Neural progenitor cell (in vitro differentiated cells): Measurements from ENCODE around the gene STMN3. TPM values are rescaled to one million over a fixed set of nuclear protein-coding genes. Genes with fewer than 3 reads are reported as not detected.

Source experiments
- DNase-seq: peaks from one replicate; pipeline ENCODE4 v3.0.0-alpha.2; 2016; ENCODE audit warnings: low spot score
- H2AFZ ChIP-seq: fragments of 200-600 bp; sonication (generic); replicated peaks from 2 replicates; pipeline ENCODE4 v1.6.1; 2016; ENCODE audit warnings: antibody characterized with exemption
- H3F3A ChIP-seq: fragments of 200-600 bp; sonication (generic); 2 replicates; pipeline ENCODE4 v1.6.1; 2016; ENCODE audit warnings: antibody characterized with exemption, low read depth
- H3K27ac ChIP-seq: fragments of 200-600 bp; sonication (generic); 2 replicates; pipeline ENCODE4 v1.5.1; 2016; ENCODE audit warnings: mild to moderate bottlenecking
- H3K27me3 ChIP-seq: fragments of 200-600 bp; sonication (generic); 2 replicates; pipeline ENCODE4 v1.6.1; 2016; ENCODE audit warnings: mild to moderate bottlenecking, moderate library complexity
- H3K36me3 ChIP-seq: fragments of 200-600 bp; sonication (generic); 2 replicates; pipeline ENCODE4 v1.5.1; 2016
- H3K4me1 ChIP-seq: fragments of 200-600 bp; sonication (generic); 2 replicates; pipeline ENCODE4 v1.6.1; 2016; ENCODE audit warnings: mixed run types
- H3K4me2 ChIP-seq: fragments of 200-600 bp; sonication (generic); 2 replicates; pipeline ENCODE4 v1.6.1; 2016
- H3K4me3 ChIP-seq: fragments of 200-600 bp; sonication (generic); 2 replicates; pipeline ENCODE4 v1.5.1; 2016
- H3K79me2 ChIP-seq: fragments of 200-600 bp; sonication (generic); 2 replicates; pipeline ENCODE4 v1.6.1; 2016; ENCODE audit warnings: low read depth
- H3K9ac ChIP-seq: fragments of 200-600 bp; sonication (generic); 2 replicates; pipeline ENCODE4 v1.6.1; 2016
- H3K9me3 ChIP-seq: fragments of 200-600 bp; sonication (generic); 2 replicates; pipeline ENCODE4 v1.5.1; 2016; ENCODE audit warnings: low read depth
- H4K20me1 ChIP-seq: fragments of 200-600 bp; sonication (generic); 2 replicates; pipeline ENCODE4 v1.6.1; 2016; ENCODE audit warnings: low read depth
- H3K27ac Mint-ChIP-seq: 3 replicates; pipeline ENCODE4 v1.8.0; 2021; ENCODE audit warnings: mixed read lengths
- H3K27me3 Mint-ChIP-seq: 2 replicates; pipeline ENCODE4 v1.8.0; 2022; ENCODE audit warnings: low read depth, mild to moderate bottlenecking, inconsistent platforms, moderate library complexity, mixed read lengths; ENCODE audit not compliant: insufficient read depth
- H3K36me3 Mint-ChIP-seq: 3 replicates; pipeline ENCODE4 v1.8.0; 2021; ENCODE audit warnings: mixed read lengths
- H3K4me1 Mint-ChIP-seq: 3 replicates; pipeline ENCODE4 v1.8.0; 2021; ENCODE audit warnings: mixed read lengths
- H3K4me3 Mint-ChIP-seq: 3 replicates; pipeline ENCODE4 v1.8.0; 2021; ENCODE audit warnings: mild to moderate bottlenecking, moderate library complexity, mixed read lengths
- H3K9me3 Mint-ChIP-seq: 3 replicates; pipeline ENCODE4 v1.8.0; 2020; ENCODE audit warnings: mixed read lengths
- EZH2 ChIP-seq: fragments of 200-600 bp; sonication (generic); IDR thresholded peaks from 2 replicates; pipeline ENCODE4 v1.6.1; 2017; ENCODE audit warnings: antibody characterized with exemption, mild to moderate bottlenecking, moderate library complexity
- EZH2phosphoT487 ChIP-seq: fragments of 200-600 bp; sonication (generic); IDR thresholded peaks from 2 replicates; pipeline ENCODE4 v1.6.1; 2017; ENCODE audit warnings: antibody characterized with exemption
- total RNA-seq: library from RNA; depleted of rRNA; stranded (reverse); fragments of >200 nt; gene quantifications from 2 replicates; pipeline ENCODE4 v1.2.3, GENCODE V29; 2015; ENCODE audit warnings: low replicate concordance
- TF ChIP-seq, protein P1 (sequence below): fragments of 200-600 bp; sonication (generic); IDR thresholded peaks from 2 replicates; pipeline ENCODE4 v1.5.1; 2017; ENCODE audit warnings: antibody characterized with exemption, mild to moderate bottlenecking

STMN3 gene
- total RNA-seq, 1 donor from 2014 or later, result 3.3 TPM

- no peak for DNase-seq
- peaks cover 22% of the 10 kb centered on the region for H3K27me3 ChIP-seq
- Mint-ChIP-seq H3K4me3 (no peak overlapping the region), H3K36me3 (no peaks in the 10 kb centered on the region), H3K4me1 (peaks cover 14% of the 10 kb centered on the region), H3K27ac (no peak overlapping the region), H3K9me3 (no peaks in the 10 kb centered on the region), H3K27me3 (peaks cover 4% of the 10 kb centered on the region)
- H3K79me2 ChIP-seq, result no peaks in the 10 kb centered on the region
- no peak overlapping the region for H3K9ac ChIP-seq
- peaks cover 22% of the 10 kb centered on the region for H3F3A ChIP-seq
- H4K20me1 ChIP-seq, result peaks cover 20% of the 10 kb centered on the region
- peaks cover 10% of the 10 kb centered on the region for H3K4me1 ChIP-seq
- no peak overlapping the region for H3K4me2 ChIP-seq
- TF ChIP-seq, protein P1, sequence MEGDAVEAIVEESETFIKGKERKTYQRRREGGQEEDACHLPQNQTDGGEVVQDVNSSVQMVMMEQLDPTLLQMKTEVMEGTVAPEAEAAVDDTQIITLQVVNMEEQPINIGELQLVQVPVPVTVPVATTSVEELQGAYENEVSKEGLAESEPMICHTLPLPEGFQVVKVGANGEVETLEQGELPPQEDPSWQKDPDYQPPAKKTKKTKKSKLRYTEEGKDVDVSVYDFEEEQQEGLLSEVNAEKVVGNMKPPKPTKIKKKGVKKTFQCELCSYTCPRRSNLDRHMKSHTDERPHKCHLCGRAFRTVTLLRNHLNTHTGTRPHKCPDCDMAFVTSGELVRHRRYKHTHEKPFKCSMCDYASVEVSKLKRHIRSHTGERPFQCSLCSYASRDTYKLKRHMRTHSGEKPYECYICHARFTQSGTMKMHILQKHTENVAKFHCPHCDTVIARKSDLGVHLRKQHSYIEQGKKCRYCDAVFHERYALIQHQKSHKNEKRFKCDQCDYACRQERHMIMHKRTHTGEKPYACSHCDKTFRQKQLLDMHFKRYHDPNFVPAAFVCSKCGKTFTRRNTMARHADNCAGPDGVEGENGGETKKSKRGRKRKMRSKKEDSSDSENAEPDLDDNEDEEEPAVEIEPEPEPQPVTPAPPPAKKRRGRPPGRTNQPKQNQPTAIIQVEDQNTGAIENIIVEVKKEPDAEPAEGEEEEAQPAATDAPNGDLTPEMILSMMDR, result no peak
- no peak overlapping the region for H3K4me3 ChIP-seq
- no peak overlapping the region for H3K27ac ChIP-seq
- no peaks in the 10 kb centered on the region for H3K36me3 ChIP-seq
- H2AFZ ChIP-seq, result no peak overlapping the region
- no peaks in the 10 kb centered on the region for H3K9me3 ChIP-seq
Measured at GRCh38 chr20:63648895-63649589, 4.2 kb downstream of the STMN3 start.

GRCh38 chr20:63648190-63648589 lies 5.0 kb downstream of the STMN3 start:
- Histone ChIP-seq H3K79me2 (no peaks in the 10 kb centered on the region), H3K4me1 (peaks cover 10% of the 10 kb centered on the region), H3K9ac (no peak overlapping the region), H3K4me3 (no peak overlapping the region), H3K36me3 (no peaks in the 10 kb centered on the region), H2AFZ (no peak overlapping the region), H3K4me2 (no peak overlapping the region), H4K20me1 (peaks cover 22% of the 10 kb centered on the region), H3K27ac (no peak overlapping the region), H3K9me3 (no peaks in the 10 kb centered on the region), H3K27me3 (peaks cover 30% of the 10 kb centered on the region), H3F3A (peaks cover 20% of the 10 kb centered on the region)
- Mint-ChIP-seq H3K27me3 (peaks cover 3% of the 10 kb centered on the region), H3K27ac (no peak overlapping the region), H3K4me1 (peaks cover 12% of the 10 kb centered on the region), H3K36me3 (no peaks in the 10 kb centered on the region), H3K9me3 (no peaks in the 10 kb centered on the region), H3K4me3 (no peak overlapping the region)
- DNase-seq, result no peak
- TF ChIP-seq EZH2 (no peak), EZH2phosphoT487 (no peak)
- TF ChIP-seq, protein P1, result no peak

DNA sequence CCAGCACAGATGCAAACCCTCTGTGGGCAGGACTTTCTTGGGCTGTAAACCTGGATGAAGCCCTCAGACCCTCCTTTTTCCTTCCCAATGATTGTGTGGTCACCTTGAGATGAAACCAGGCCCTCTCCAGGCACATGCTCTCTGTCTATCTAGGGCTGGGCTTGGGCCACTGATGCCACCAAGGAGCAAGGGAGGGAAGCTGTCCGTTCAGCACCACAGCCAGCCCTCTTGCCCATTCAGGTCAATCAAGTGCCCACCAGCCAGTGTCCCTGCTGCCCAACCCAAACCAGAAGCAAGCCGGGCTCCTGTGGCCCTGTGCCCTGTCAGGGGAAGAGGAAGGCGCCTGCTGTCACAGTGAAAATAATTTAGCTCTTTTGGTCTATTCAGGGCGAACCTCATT lies 8.0 kb downstream of the STMN3 start:
- no peaks in the 10 kb centered on the region for H3K36me3 Mint-ChIP-seq
- no peak overlapping the region for H3K9ac ChIP-seq
- H3K9me3 ChIP-seq, result no peaks in the 10 kb centered on the region
- no peaks in the 10 kb centered on the region for H3K79me2 ChIP-seq
- peak; percentile 58 for DNase-seq
- peaks cover 6% of the 10 kb centered on the region for H3K4me1 Mint-ChIP-seq
- no peaks in the 10 kb centered on the region for H3K36me3 ChIP-seq
- H3K4me1 ChIP-seq, result peaks cover 4% of the 10 kb centered on the region
- H4K20me1 ChIP-seq, result peaks cover 2% of the 10 kb centered on the region
- peaks cover 14% of the 10 kb centered on the region for H3F3A ChIP-seq
- no peak overlapping the region for H3K4me2 ChIP-seq
- H3K27me3 ChIP-seq, result peaks cover 17% of the 10 kb centered on the region
- TF ChIP-seq EZH2phosphoT487, result no peak
- no peak for TF ChIP-seq EZH2
- TF ChIP-seq, protein P1, result no peak
- H3K27ac ChIP-seq, result no peak overlapping the region
- peaks cover 3% of the 10 kb centered on the region for H3K27me3 Mint-ChIP-seq
- H3K4me3 ChIP-seq, result no peak overlapping the region
- no peak overlapping the region for H3K4me3 Mint-ChIP-seq
- no peaks in the 10 kb centered on the region for H3K9me3 Mint-ChIP-seq
- H3K27ac Mint-ChIP-seq, result no peak overlapping the region
- no peak overlapping the region for H2AFZ ChIP-seq
